KBM-7 (cell line): Measurements from ENCODE around the gene PCGF1.

Experiments used
- DNase-seq: peaks from one replicate; pipeline ENCODE4 v3.0.0-alpha.2; 2015
- in situ Hi-C: fragments of 300-500 bp; cut with MboI; formaldehyde crosslinking; loops from 2 replicates; pipeline ENCODE4 v1.14.3; 2020; ENCODE audit warnings: low sequenced_read_pairs, low pct_unique_long_range_greater_than_20kb, mixed read lengths

The PCGF1 gene

GRCh38 chr2:74458132-74458937 lies 49.2 kb downstream of the PCGF1 start, which contains the start of gene WBP1:
TSS of gene WBP1 (plus strand) at chr2:74458438. CDS start at chr2:74458603, 165 bp downstream.
- DNase-seq: peak; percentile 100
- in situ Hi-C loops: no loop called here

- DNase-seq: no peak
- in situ Hi-C loops: no loop called here
Observed at GRCh38 chr2:74457549-74458131, 49.9 kb downstream of the PCGF1 start.

DNA sequence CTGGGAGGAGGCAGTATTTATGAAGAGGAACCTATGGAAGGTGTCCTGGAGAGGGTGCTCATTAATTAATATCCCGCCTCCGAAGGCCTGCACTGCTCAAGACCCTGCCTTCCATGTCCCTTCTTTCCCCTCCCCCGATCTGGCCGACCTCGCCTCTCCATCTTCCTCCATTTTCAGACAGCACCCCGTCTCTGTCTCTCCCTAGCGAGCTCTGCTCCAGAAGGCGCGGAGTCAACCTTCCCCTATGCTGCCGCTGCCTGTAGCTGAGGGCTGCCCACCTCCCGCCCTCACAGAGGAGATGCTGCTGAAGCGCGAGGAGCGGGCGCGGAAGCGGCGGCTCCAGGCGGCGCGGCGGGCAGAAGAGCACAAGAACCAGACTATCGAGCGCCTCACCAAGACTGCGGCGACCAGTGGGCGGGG lies 50.4 kb downstream of the PCGF1 start:
- in situ Hi-C loops: no loop called here
- no peak for DNase-seq
